HUES48 (cell line): ENCODE measurements around the gene TCTN1.
"Not testable (repeated sequence)": the region's sequence is repeated elsewhere in the genome, so short reads cannot be mapped to it uniquely, and the experiment has no call there.

Experiments used
- H3K27ac ChIP-seq: one replicate; pipeline ENCODE4 v1.7.0; 2013; ENCODE audit warnings: low read depth, low read length, inconsistent platforms
- H3K27me3 ChIP-seq: 2 replicates; pipeline ENCODE4 v1.6.1; 2013; ENCODE audit warnings: mild to moderate bottlenecking, low read length; ENCODE audit not compliant: control insufficient read depth, insufficient read depth
- H3K36me3 ChIP-seq: 2 replicates; pipeline ENCODE4 v1.6.1; 2013; ENCODE audit warnings: low read length; ENCODE audit not compliant: control insufficient read depth, insufficient read depth
- H3K4me1 ChIP-seq: 2 replicates; pipeline ENCODE4 v1.6.1; 2013; ENCODE audit warnings: mild to moderate bottlenecking, low read length; ENCODE audit not compliant: control insufficient read depth, insufficient read depth
- H3K4me3 ChIP-seq: 2 replicates; pipeline ENCODE4 v1.5.1; 2013; ENCODE audit warnings: mild to moderate bottlenecking, low read depth, low read length
- H3K9ac ChIP-seq: 2 replicates; pipeline ENCODE4 v1.6.1; 2013; ENCODE audit warnings: mild to moderate bottlenecking, low read depth, low read length, moderate library complexity
- H3K9me3 ChIP-seq: 2 replicates; pipeline ENCODE4 v1.6.1; 2013; ENCODE audit warnings: low read length; ENCODE audit not compliant: control insufficient read depth, insufficient read depth

Gene TCTN1

GRCh38 chr12:110613771-110614684 is at the start of gene TCTN1:
Gene TCTN1 (plus strand): TSS chr12:110614129. CDS start chr12:110614183, 54 bp downstream.
- peak within 1 kb of the TSS; percentile 75 for H3K4me3 ChIP-seq
- H3K27me3 ChIP-seq, result no peaks in the 10 kb centered on the region
- no peaks in the 10 kb centered on the region for H3K36me3 ChIP-seq
- peak within 1 kb of the TSS; percentile 39; the same call in 1 of the 2 replicates for H3K9ac ChIP-seq
- H3K27ac ChIP-seq, result no peak within 1 kb of the TSS
- no peaks in the 10 kb centered on the region for H3K9me3 ChIP-seq
- 0 out of 2 replicates have a peak, but pooled peaks cover 4% of the 10 kb centered on the region for H3K4me1 ChIP-seq

DNA sequence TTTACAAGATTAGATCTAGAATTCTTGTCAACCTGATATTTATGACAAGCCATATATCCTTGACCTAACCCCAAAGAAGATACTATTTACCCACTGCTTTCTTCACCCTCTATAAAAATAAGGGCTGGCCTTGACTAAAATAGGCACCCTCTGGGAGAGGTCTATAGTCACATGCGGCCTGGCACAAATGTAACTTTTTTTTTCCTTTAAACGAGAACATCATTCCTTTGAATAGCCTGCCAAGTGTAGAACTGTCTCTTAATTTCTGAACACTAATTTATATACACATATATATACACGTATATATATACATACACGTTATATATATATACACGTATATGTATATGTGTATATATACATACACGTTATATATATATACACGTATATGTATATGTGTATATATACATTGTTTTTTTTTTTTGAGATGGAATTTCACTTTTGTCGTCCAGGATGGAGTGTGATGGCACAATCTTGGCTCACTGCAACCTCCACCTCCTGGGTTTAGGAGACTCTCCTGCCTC is 49.4 kb upstream of the TCTN1 start:
- Histone ChIP-seq H3K36me3 (no peaks in the 10 kb centered on the region), H3K27me3 (no peaks in the 10 kb centered on the region), H3K9me3 (0 out of 2 replicates have a peak, but pooled peaks cover 2% of the 10 kb centered on the region), H3K9ac (no peak overlapping the region), H3K4me1 (no peaks in the 10 kb centered on the region), H3K4me3 (no peak overlapping the region), H3K27ac (no peak overlapping the region)

DNA sequence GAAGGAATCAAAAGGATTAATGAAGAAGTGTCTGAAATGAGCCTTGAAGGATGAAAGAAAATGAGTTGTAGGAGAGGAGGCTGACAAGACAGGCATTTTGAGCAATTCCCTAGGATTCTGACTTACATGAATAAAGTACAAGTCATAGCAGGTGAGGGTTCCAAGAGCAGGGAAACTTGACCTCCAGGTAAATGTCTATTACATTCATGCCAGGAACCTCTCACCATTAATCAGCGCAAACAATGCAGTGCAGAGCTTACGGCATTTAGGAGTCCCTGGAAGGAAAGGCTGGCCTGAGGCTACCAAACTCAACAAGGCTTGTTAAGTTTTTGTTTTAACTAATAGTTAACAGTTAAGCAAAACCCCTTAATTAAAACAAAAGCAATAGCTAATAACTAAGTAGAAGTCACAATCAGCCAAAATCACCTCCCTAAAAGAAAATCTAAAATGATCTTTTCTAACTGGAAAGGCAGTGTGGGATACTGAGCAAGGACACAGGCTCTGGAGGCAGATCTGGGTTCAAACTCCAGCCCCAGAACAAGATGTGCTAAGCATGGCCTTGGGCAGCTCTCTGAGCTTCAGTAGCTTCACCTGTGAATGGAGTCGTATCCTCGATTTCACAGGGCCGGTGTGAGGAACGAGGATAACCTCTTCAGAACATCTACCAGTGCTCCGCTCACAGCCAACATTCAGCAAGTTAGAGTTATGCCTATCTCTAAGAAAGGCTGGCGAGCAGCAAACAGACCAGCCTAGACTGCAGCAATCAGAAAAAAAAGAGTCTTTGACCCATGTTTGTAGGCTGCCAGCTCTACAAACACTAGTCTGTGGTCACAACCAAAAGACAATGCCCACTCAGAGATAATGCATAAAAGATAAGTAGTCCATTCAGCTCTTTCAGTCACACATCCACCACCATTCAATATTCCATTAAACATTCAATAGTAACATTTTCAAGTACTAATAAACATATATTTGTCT is 47.7 kb upstream of the TCTN1 start:
- Histone ChIP-seq H3K4me3 (no peak overlapping the region), H3K9me3 (peaks cover 6% of the 10 kb centered on the region; the same call in 1 of the 2 replicates), H3K27me3 (no peaks in the 10 kb centered on the region), H3K9ac (no peak overlapping the region), H3K27ac (no peak overlapping the region), H3K4me1 (no peaks in the 10 kb centered on the region), H3K36me3 (no peaks in the 10 kb centered on the region)

- no peaks in the 10 kb centered on the region for H3K4me1 ChIP-seq
- no peaks in the 10 kb centered on the region for H3K36me3 ChIP-seq
- no peak overlapping the region for H3K9ac ChIP-seq
- H3K9me3 ChIP-seq, result peaks cover 13% of the 10 kb centered on the region
- no peak overlapping the region for H3K27ac ChIP-seq
- H3K27me3 ChIP-seq, result no peaks in the 10 kb centered on the region
- H3K4me3 ChIP-seq, result no peak overlapping the region
Measured at GRCh38 chr12:110566993-110567392, 46.9 kb upstream of the TCTN1 start.

- no peaks in the 10 kb centered on the region for H3K4me1 ChIP-seq
- H3K27ac ChIP-seq, result no peak overlapping the region
- H3K36me3 ChIP-seq, result no peaks in the 10 kb centered on the region
- no peak overlapping the region for H3K9ac ChIP-seq
- no peaks in the 10 kb centered on the region for H3K27me3 ChIP-seq
- peaks cover 22% of the 10 kb centered on the region for H3K9me3 ChIP-seq
- H3K4me3 ChIP-seq, result no peak overlapping the region
Measured at GRCh38 chr12:110568752-110569151, 45.2 kb upstream of the TCTN1 start.

- not testable (repeated sequence) for H3K4me3 ChIP-seq, H3K4me1 ChIP-seq, H3K27me3 ChIP-seq, H3K9ac ChIP-seq, H3K36me3 ChIP-seq, H3K27ac ChIP-seq
- peaks cover 22% of the 10 kb centered on the region for H3K9me3 ChIP-seq
Measured at GRCh38 chr12:110569838-110570237, 44.1 kb upstream of the TCTN1 start.

DNA sequence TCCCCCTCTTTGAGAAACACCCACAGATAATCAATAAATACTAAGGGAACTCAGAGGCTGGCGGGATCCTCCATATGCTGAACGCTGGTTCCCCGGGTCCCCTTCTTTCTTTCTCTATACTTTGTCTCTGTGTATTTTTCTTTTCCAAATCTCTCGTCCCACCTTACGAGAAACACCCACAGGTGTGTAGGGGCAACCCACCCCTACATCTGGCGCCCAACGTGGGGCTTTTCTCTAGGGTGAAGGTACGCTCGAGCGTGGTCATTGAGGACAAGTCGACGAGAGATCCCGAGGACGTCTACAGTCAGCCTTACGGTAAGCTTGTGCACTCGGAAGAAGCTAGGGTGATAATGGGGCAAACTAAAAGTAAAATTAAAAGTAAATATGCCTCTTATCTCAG is 43.1 kb upstream of the TCTN1 start:
- H3K4me1 ChIP-seq, H3K27me3 ChIP-seq, H3K27ac ChIP-seq, H3K36me3 ChIP-seq, H3K9ac ChIP-seq, H3K4me3 ChIP-seq: not testable (repeated sequence)
- peaks cover 22% of the 10 kb centered on the region for H3K9me3 ChIP-seq

- H3K9me3 ChIP-seq, result peaks cover 22% of the 10 kb centered on the region
- no peaks in the 10 kb centered on the region for H3K27me3 ChIP-seq
- no peak overlapping the region for H3K27ac ChIP-seq
- H3K4me1 ChIP-seq, result peaks cover 3% of the 10 kb centered on the region; the same call in 1 of the 2 replicates
- H3K4me3 ChIP-seq, result no peak overlapping the region
- H3K36me3 ChIP-seq, result no peaks in the 10 kb centered on the region
- H3K9ac ChIP-seq, result no peak overlapping the region
Measured at GRCh38 chr12:110574044-110574443, 39.9 kb upstream of the TCTN1 start.

- H3K27me3 ChIP-seq, H3K9ac ChIP-seq, H3K4me3 ChIP-seq: not testable (repeated sequence)
Measured at GRCh38 chr12:110574717-110575230, 39.2 kb upstream of the TCTN1 start.

GRCh38 chr12:110575326-110575725 is 38.6 kb upstream of the TCTN1 start:
- H3K4me3 ChIP-seq, result no peak overlapping the region
- no peak overlapping the region for H3K27ac ChIP-seq
- no peaks in the 10 kb centered on the region for H3K27me3 ChIP-seq
- peaks cover 8% of the 10 kb centered on the region; the same call in 1 of the 2 replicates for H3K4me1 ChIP-seq
- no peaks in the 10 kb centered on the region for H3K36me3 ChIP-seq
- peaks cover 16% of the 10 kb centered on the region for H3K9me3 ChIP-seq
- H3K9ac ChIP-seq, result no peak overlapping the region

More at GRCh38 chr12:110574717-110575230, 39.2 kb upstream of the TCTN1 start:
- not testable (repeated sequence) for H3K36me3 ChIP-seq, H3K4me1 ChIP-seq, H3K27ac ChIP-seq
- H3K9me3 ChIP-seq, result peaks cover 18% of the 10 kb centered on the region
